ENCODE data around the gene MLLT3. TPM values are rescaled to one million over a fixed set of nuclear protein-coding genes. Genes with fewer than 3 reads are reported as not detected.

MLLT3 gene
- total and polyA plus RNA-seq, 9 donors: 8.7 to 15.4 (median 13.8) TPM

- H3K4me3 ChIP-seq: no peak overlapping the region
- no peak overlapping the region for H3K27ac ChIP-seq
- 93 to 95% (median 95%) methylated on average over 5 of the region's 5 CpGs for WGBS, 3 donors
- TF ChIP-seq POLR2A (IDR thresholded peaks at IDR 0.05) (no peak), CTCF (IDR thresholded peaks at IDR 0.05) (no peak), EP300 (IDR thresholded peaks at IDR 0.05) (no peak)
- intact Hi-C loops (cut with DNase I): no loop called here
- no peak for DNase-seq
- peaks cover 4% of the 10 kb centered on the region for H3K4me1 ChIP-seq (ENCODE audit: insufficient read depth)
- peaks cover 0 to 3% of the 10 kb centered on the region in 2 donors for H3K9me3 ChIP-seq
- H3K27me3 ChIP-seq: no peaks in the 10 kb centered on the region
- H3K36me3 ChIP-seq: no peaks in the 10 kb centered on the region
Measured at GRCh38 chr9:20540169-20540863, 82.0 kb downstream of the MLLT3 start.

DNA sequence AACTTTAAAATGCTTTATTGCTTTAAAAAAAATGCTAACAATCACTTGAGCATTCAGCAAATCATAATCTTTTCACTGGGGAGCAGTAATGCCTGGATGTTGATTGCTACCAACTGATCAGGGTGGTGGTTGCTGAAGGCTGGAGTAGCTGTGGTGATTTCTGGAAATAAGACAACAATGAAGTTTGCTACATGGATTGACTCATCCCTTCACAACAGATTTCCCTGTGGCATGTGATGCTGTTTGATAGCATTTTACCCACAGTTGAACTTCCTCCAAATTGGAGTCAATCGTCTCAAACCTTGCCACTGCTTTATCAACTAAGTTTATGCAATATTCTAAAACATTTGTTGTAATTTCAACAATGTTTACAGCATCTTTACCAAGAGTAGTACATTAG is 83.3 kb downstream of the MLLT3 start:
- 22 to 53% (median 39%) methylated on average over 1 of the region's 1 CpG for WGBS, 3 donors
- Histone ChIP-seq H3K27ac (no peak overlapping the region), H3K27me3 (no peaks in the 10 kb centered on the region), H3K4me1 (ENCODE audit: insufficient read depth) (peaks cover 4% of the 10 kb centered on the region), H3K36me3 (no peaks in the 10 kb centered on the region), H3K9me3 (peaks cover 0 to 3% of the 10 kb centered on the region in 2 donors), H3K4me3 (no peak overlapping the region)
- no peak for DNase-seq
- TF ChIP-seq CTCF (IDR thresholded peaks at IDR 0.05) (no peak), EP300 (IDR thresholded peaks at IDR 0.05) (no peak), POLR2A (IDR thresholded peaks at IDR 0.05) (no peak)
- intact Hi-C loops (cut with DNase I): no loop called here

- Histone ChIP-seq H3K9me3 (peaks cover 0 to 3% of the 10 kb centered on the region in 2 donors), H3K36me3 (no peaks in the 10 kb centered on the region), H3K4me3 (no peak overlapping the region), H3K4me1 (ENCODE audit: insufficient read depth) (peaks cover 4% of the 10 kb centered on the region), H3K27me3 (no peaks in the 10 kb centered on the region), H3K27ac (no peak overlapping the region)
- no peak for DNase-seq
- TF ChIP-seq EP300 (IDR thresholded peaks at IDR 0.05) (no peak), POLR2A (IDR thresholded peaks at IDR 0.05) (no peak), CTCF (IDR thresholded peaks at IDR 0.05) (no peak)
- intact Hi-C loops (cut with DNase I): no loop called here
Measured at GRCh38 chr9:20538092-20538491, 84.2 kb downstream of the MLLT3 start.

DNA sequence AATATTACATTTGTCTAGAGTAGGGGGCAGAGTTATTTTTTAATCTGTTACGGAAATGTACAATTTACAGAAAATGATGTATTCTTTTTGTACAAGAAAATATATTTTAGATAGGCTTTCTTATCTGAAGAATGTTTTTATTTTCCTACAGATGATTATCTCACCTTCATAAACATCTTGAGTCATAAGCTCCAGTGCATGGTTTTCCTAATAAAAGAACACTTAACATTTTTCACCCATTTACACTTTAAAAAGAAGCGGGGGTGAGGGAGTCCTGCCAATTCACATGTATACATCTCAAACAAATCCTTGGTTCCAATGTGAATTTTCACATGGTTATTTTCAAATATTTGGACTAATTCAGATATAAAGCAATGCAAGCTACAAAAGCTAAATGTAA is 85.0 kb downstream of the MLLT3 start:
- Histone ChIP-seq H3K27ac (no peak overlapping the region), H3K27me3 (no peaks in the 10 kb centered on the region), H3K9me3 (peaks cover 0 to 3% of the 10 kb centered on the region in 2 donors), H3K36me3 (no peaks in the 10 kb centered on the region), H3K4me3 (no peak overlapping the region), H3K4me1 (ENCODE audit: insufficient read depth) (peaks cover 4% of the 10 kb centered on the region)
- TF ChIP-seq EP300 (IDR thresholded peaks at IDR 0.05): no peak
- TF ChIP-seq POLR2A (IDR thresholded peaks at IDR 0.05): no peak
- TF ChIP-seq CTCF (IDR thresholded peaks at IDR 0.05): no peak
- no peak for DNase-seq
- intact Hi-C loops (cut with DNase I): no loop called here
- 38 to 95% (median 70%) methylated on average over 2 of the region's 2 CpGs for WGBS, 3 donors
